ENCODE results near the gene TATDN2.

- TF ChIP-seq CTCF (conservative IDR thresholded peaks at IDR 0.05; ENCODE audit: low read length) (no peak), EZH2phosphoT487 (IDR thresholded peaks at IDR 0.05; ENCODE audit: borderline replicate concordance, low read depth, low read length) (no peak)
Observed at GRCh38 chr3:10315101-10315500, 66.8 kb downstream of the TATDN2 start.
